Erythroblast (primary cell): Measurements from ENCODE around the gene PPP4R1.

Experiments
- DNase-seq, 2 experiments: peaks; one replicate each; lab custom pipeline; 2025; lab: John Stamatoyannopoulos, UW
- GATA1 ChIP-seq: IDR thresholded peaks from 2 replicates; pipeline ENCODE4 v1.6.1; 2011; ENCODE audit warnings: low read depth, mild to moderate bottlenecking, control low read depth, low read length, moderate library complexity
- POLR2A ChIP-seq: IDR thresholded peaks from 2 replicates; pipeline ENCODE4 v1.6.1; 2011; ENCODE audit warnings: mild to moderate bottlenecking, low read length

The PPP4R1 gene

DNA sequence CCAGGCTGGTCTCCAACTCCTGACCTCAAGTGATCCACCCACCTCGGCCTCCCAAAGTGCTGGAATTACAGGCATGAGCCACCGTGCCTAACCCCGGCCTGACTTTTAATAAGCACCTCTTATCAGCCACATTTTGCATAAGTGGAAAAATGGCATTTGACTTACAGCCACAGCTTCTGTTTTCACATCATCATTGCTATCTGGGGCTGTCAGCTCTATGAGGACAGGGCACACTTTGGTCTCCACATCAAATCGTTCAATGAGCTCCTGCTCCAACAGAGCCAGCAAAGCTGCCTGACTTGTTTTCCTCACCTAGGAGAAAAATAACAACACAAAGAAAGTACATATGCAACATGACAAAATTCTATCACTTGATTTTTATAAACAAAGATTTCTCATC, 26.4 kb downstream of the PPP4R1 start:
- DNase-seq: no peak

GRCh38 chr18:9586814-9587213, 27.5 kb downstream of the PPP4R1 start:
- TF ChIP-seq GATA1: no peak
- TF ChIP-seq POLR2A: no peak
- DNase-seq: no peak

More for the DNA sequence above, 26.4 kb downstream of the PPP4R1 start:
- no peak for TF ChIP-seq POLR2A
- TF ChIP-seq GATA1: no peak

GRCh38 chr18:9581667-9582066, 32.7 kb downstream of the PPP4R1 start:
- no peak for TF ChIP-seq GATA1
- no peak for TF ChIP-seq POLR2A
- peak in 1 of 2 experiments; percentile 14 for DNase-seq

- no peak for TF ChIP-seq POLR2A
- TF ChIP-seq GATA1: no peak
- DNase-seq: no peak
Measured at GRCh38 chr18:9578306-9578705, 36.1 kb downstream of the PPP4R1 start.

- TF ChIP-seq POLR2A (no peak), GATA1 (no peak)
- no peak for DNase-seq
Measured at GRCh38 chr18:9577361-9577760, 37.0 kb downstream of the PPP4R1 start.

DNA sequence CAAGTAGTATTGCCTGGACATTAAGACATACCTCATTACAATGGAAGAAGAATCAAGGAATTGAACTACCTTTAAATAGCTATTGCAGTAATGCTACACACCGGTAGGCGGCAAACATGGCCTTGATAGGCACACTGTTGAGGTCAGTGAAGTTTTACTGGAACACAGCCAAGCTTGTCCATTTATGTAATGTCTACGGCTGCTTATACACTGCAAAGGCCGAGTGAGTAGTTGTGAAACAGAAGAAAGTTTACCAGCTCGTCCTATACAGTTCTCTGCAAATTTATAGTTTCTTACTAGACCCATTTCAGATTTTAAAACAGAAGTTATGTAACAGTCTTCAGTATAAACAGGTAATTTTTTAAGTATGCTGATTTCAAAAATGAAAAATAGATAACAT, 38.8 kb downstream of the PPP4R1 start:
- no peak for TF ChIP-seq POLR2A
- no peak for TF ChIP-seq GATA1
- peak; percentile 93 to 94 for DNase-seq

- no peak for TF ChIP-seq POLR2A
- TF ChIP-seq GATA1: no peak
- no peak for DNase-seq
Measured at GRCh38 chr18:9574473-9575115, 39.8 kb downstream of the PPP4R1 start.

- DNase-seq: no peak
- TF ChIP-seq GATA1: no peak
- TF ChIP-seq POLR2A: no peak
Measured at GRCh38 chr18:9571546-9571945, 42.8 kb downstream of the PPP4R1 start.

GRCh38 chr18:9570255-9570654, 44.1 kb downstream of the PPP4R1 start:
- TF ChIP-seq POLR2A (no peak), GATA1 (no peak)
- DNase-seq: no peak

DNA sequence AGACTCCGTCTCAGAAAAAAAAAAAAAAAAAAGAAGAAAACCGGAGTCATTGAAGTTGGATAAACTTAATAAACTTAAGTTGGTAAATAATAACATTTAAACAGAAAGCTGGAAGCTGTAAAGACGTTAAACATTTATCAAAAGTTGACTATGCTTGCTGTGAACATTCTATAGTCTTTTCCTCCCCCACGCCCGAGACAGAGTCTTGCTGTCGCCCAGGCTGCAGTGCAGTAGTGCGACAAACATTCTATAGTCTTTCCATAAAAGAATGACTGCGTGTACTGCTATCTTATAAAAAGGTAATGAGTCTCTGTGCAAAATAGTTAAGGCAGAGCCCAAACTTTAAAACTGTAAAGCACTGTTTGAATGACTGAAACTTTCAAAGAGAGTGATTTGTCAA, 45.2 kb downstream of the PPP4R1 start:
- no peak for DNase-seq
- TF ChIP-seq POLR2A (no peak), GATA1 (no peak)

DNA sequence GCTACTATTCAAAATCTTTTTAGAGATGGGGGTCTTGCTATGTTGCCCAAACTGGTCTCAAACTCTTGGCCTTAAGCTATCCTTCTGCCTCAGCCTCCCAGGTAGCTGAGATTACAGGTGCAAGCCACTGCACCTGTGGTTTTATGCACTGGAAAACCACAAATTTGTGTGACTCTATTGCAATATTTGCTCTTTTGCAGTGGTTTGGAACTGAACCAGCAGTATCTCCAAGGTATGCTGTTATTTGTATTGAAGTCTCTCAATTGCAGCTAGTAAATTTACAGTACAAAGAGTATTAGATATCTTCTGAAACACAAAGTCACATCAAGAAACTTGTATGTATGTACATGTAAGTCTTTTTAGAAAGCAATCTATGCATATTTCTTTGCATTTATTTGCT, 46.2 kb downstream of the PPP4R1 start:
- no peak for DNase-seq
- TF ChIP-seq GATA1 (no peak), POLR2A (no peak)

DNA sequence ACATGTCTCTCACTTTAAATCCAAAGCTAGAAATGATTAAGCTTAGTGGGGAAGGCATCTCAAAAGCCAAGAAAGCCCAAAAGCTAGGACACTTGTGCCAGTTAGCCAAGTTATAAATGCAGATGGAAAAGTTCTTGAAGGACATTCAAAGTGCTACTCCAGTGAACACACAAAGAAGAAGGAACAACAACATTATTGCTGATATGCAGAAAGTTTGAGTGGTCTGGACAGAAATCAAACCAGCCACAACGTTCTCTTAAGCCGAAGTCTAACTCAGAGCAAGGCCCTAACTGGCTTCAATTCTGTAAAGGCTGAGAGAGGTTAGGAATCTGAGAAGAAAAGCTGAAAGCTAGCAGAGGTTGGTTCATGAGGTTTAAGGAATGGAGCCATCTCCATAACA, 49.0 kb downstream of the PPP4R1 start:
- no peak for TF ChIP-seq GATA1
- TF ChIP-seq POLR2A: no peak
- no peak for DNase-seq

- no peak for DNase-seq
- TF ChIP-seq POLR2A: no peak
- no peak for TF ChIP-seq GATA1
Measured at GRCh38 chr18:9563331-9563730, 51.0 kb downstream of the PPP4R1 start.

DNA sequence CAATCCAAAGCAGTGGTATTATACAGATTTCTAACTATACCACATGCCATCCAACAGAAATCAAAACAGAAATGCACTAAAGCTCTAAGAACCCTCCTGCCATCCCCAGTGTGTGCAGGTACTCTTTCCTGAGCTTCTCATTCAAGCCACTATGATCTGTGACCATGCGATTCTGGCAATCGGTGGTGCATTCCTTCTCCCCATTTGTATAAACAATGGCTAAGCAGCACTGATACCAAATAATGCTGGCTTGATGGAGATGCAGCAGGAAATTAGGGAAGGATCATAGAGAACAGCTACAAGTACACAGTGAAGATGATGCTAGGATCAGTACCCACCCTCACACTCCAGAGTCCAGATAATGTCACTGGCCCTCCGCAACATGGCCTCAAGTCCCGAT, 51.8 kb downstream of the PPP4R1 start:
- DNase-seq: no peak

GRCh38 chr18:9561759-9562158, 52.6 kb downstream of the PPP4R1 start:
- TF ChIP-seq POLR2A (no peak), GATA1 (no peak)
- no peak for DNase-seq

More for the DNA sequence above, 51.8 kb downstream of the PPP4R1 start:
- TF ChIP-seq GATA1 (no peak), POLR2A (no peak)
